ENCODE measurements around the gene ATG4C.

- no peak for TF ChIP-seq CTCF (IDR thresholded peaks at IDR 0.05)
- TF ChIP-seq POLR2A (IDR thresholded peaks at IDR 0.05) = no peak
These were observed 104.0 kb downstream of the ATG4C start for GRCh38 chr1:62887799-62888507.

Data from esophagus squamous epithelium (tissue), 4 donors.